Measurements from ENCODE around the gene VASH2. TPM values are rescaled to one million over a fixed set of nuclear protein-coding genes. Genes with fewer than 3 reads are reported as not detected.

The VASH2 gene
- total RNA-seq, 1 donor from 2014 or later, result 0.07 TPM

DNA sequence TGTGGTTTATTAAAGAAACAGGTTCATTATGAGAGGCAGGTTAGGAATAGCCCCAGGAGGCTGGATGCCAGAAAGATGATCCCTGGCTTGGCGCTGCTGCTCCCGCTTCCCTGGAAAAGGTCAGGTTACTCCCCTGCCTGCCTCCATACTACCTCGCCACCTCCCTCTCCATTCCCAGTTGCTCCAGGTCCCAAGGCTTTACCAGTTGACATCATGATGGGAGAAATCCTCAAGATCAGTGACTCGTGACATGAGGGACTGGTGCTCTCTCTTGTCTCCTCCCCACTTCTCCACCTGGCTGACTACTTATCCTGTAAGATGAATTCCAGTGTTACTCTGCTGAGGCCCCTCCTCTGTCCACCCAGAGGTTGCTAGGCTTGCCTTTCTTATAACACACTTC is 19.7 kb downstream of the VASH2 start:
- no peaks in the 10 kb centered on the region for H3K9me3 Mint-ChIP-seq
- ChIA-PET POLR2A (no interaction called here), CTCF (no interaction called here)
- no peak overlapping the region for H3K4me3 Mint-ChIP-seq
- DNase-seq (no peak), ATAC-seq (ENCODE audit: low read depth) (no peak)
- no peaks in the 10 kb centered on the region for H3K36me3 Mint-ChIP-seq (ENCODE audit: low read depth)
- intact Hi-C loops (cut with micrococcal nuclease), result no loop called here
- no peaks in the 10 kb centered on the region for H3K4me1 Mint-ChIP-seq
- H3K27me3 Mint-ChIP-seq, result no peaks in the 10 kb centered on the region
- TF ChIP-seq, protein P1, sequence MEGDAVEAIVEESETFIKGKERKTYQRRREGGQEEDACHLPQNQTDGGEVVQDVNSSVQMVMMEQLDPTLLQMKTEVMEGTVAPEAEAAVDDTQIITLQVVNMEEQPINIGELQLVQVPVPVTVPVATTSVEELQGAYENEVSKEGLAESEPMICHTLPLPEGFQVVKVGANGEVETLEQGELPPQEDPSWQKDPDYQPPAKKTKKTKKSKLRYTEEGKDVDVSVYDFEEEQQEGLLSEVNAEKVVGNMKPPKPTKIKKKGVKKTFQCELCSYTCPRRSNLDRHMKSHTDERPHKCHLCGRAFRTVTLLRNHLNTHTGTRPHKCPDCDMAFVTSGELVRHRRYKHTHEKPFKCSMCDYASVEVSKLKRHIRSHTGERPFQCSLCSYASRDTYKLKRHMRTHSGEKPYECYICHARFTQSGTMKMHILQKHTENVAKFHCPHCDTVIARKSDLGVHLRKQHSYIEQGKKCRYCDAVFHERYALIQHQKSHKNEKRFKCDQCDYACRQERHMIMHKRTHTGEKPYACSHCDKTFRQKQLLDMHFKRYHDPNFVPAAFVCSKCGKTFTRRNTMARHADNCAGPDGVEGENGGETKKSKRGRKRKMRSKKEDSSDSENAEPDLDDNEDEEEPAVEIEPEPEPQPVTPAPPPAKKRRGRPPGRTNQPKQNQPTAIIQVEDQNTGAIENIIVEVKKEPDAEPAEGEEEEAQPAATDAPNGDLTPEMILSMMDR (IDR thresholded peaks at IDR 0.05), result no peak
- H3K27ac Mint-ChIP-seq, result no peak overlapping the region

DNA sequence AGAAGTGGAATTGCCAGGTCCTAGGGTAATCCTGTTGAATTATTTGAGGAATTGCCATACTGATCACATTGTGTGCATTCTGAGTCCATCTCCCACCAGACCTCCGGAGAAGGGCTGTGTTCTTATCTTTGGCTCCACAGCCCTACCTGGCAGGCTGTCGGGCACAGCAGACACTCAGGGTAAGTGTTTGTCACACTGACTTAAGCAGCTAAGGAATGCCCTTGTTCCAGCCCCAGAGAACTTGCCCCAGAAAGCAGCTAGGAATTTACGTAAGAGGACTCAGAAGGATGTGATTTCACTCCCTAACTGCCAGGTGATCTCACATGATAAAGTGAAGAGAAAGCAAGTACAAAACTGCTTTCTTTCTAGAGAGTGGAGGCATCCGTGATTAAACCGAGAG is 21.0 kb downstream of the VASH2 start:
- H3K27me3 Mint-ChIP-seq, result no peaks in the 10 kb centered on the region
- intact Hi-C loops (cut with micrococcal nuclease), result no loop called here
- no peak for ATAC-seq (ENCODE audit: low read depth)
- H3K36me3 Mint-ChIP-seq (ENCODE audit: low read depth), result no peaks in the 10 kb centered on the region
- ChIA-PET CTCF (no interaction called here), POLR2A (no interaction called here)
- TF ChIP-seq, protein P1 (IDR thresholded peaks at IDR 0.05), result no peak
- DNase-seq, result no peak
- H3K27ac Mint-ChIP-seq, result no peak overlapping the region
- H3K4me1 Mint-ChIP-seq, result no peaks in the 10 kb centered on the region
- no peak overlapping the region for H3K4me3 Mint-ChIP-seq
- H3K9me3 Mint-ChIP-seq, result no peaks in the 10 kb centered on the region

DNA sequence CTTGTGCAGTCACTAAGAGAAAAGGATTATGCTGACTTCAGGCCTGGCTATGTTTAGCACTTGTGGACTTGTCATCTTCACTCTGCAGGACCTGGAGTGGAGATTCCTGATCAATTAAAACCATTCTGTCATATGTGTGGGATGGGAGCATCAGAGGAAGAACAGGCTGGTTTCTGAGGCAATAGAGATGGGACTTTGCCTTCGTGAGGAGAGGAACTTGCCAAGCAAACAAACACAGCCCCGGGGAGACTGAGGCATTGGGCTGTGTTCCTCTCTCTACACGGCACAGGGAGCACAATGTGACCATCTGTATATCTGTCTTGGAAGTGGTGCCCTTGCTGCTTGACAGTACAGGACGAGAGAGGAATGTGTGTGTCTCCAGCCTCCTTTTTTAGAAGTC is 23.1 kb downstream of the VASH2 start:
- CTCF ChIA-PET, result no interaction called here
- Mint-ChIP-seq H3K27ac (no peak overlapping the region), H3K27me3 (no peaks in the 10 kb centered on the region), H3K4me3 (no peak overlapping the region), H3K36me3 (ENCODE audit: low read depth) (no peaks in the 10 kb centered on the region), H3K4me1 (no peaks in the 10 kb centered on the region), H3K9me3 (no peaks in the 10 kb centered on the region)
- TF ChIP-seq, protein P1 (IDR thresholded peaks at IDR 0.05), result no peak
- POLR2A ChIA-PET, result no interaction called here
- ATAC-seq (ENCODE audit: low read depth) (no peak), DNase-seq (no peak)
- intact Hi-C loops (cut with micrococcal nuclease), result no loop called here

DNA sequence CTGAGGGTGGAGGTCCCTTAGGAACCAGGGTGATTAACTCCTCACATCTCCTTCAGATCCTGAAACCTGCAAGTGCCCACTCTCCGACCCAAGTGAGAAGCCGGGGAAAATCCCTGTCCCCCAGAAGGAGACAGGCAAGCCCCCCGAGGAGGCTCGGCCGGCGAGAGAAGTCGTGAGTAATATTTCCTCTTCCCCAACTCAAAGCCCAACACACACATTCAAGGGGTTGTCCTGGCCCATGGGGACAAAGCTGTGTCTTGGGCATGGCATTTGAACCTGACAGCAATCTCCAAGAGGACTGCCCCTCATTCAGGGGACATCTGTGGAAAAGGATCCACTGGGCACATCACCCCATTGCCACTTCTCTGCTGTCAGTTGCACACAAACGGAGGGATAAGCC is 23.6 kb downstream of the VASH2 start:
- no peaks in the 10 kb centered on the region for H3K36me3 Mint-ChIP-seq (ENCODE audit: low read depth)
- ATAC-seq (ENCODE audit: low read depth), result no peak

DNA sequence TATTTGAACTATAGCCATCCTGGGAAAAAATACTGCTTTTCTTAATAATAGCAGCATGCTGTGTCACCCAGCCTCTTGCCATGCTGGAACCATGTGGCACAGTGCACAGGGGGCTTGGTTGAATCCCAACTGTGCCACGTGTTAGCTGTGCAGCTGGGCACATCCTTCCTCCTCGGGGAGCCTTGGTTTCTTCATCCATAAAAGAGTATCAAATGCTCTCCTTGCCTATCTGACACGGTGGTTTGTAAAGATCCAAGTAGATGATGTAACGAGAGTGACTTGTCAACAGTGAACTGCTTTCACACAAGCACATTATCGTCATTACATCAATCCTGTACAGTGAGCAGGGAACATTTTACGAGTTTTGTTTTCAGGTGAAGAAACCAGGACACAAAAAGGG is 24.4 kb downstream of the VASH2 start:
- no peaks in the 10 kb centered on the region for H3K9me3 Mint-ChIP-seq
- H3K36me3 Mint-ChIP-seq (ENCODE audit: low read depth), result no peaks in the 10 kb centered on the region
- DNase-seq (no peak), ATAC-seq (ENCODE audit: low read depth) (no peak)
- ChIA-PET CTCF (no interaction called here), POLR2A (no interaction called here)
- no peaks in the 10 kb centered on the region for H3K27me3 Mint-ChIP-seq
- H3K4me1 Mint-ChIP-seq, result peaks cover 1% of the 10 kb centered on the region
- TF ChIP-seq, protein P1 (IDR thresholded peaks at IDR 0.05), result no peak
- intact Hi-C loops (cut with micrococcal nuclease), result no loop called here
- H3K4me3 Mint-ChIP-seq, result no peak overlapping the region
- no peak overlapping the region for H3K27ac Mint-ChIP-seq

More for the DNA sequence above, 23.6 kb downstream of the VASH2 start:
- Mint-ChIP-seq H3K4me3 (no peak overlapping the region), H3K4me1 (no peaks in the 10 kb centered on the region), H3K9me3 (no peaks in the 10 kb centered on the region), H3K27ac (no peak overlapping the region), H3K27me3 (no peaks in the 10 kb centered on the region)
- POLR2A ChIA-PET, result no interaction called here
- intact Hi-C loops (cut with micrococcal nuclease), result no loop called here
- CTCF ChIA-PET, result no interaction called here
- no peak for DNase-seq
- TF ChIP-seq, protein P1 (IDR thresholded peaks at IDR 0.05), result no peak
